ENCODE results near the gene HIVEP1. TPM values are rescaled to one million over a fixed set of nuclear protein-coding genes. Genes with fewer than 3 reads are reported as not detected.

The HIVEP1 gene
- total RNA-seq, 6 experiments from 2014 or later: 13.2 to 23.3 (median 17.8) TPM

GRCh38 chr6:12064538-12065071, 52.5 kb downstream of the HIVEP1 start:
- intact Hi-C loops (cut with DNase I): no loop called here
- Histone ChIP-seq H3K27ac (no peak overlapping the region), H3K4me1 (peaks cover 0 to 9% (median 1%) of the 10 kb centered on the region in 4 donors), H3K9me3 (no peaks in the 10 kb centered on the region), H3K36me3 (no peaks in the 10 kb centered on the region), H3K27me3 (no peaks in the 10 kb centered on the region), H3K4me3 (no peak overlapping the region)
- no peak for ATAC-seq
- TF ChIP-seq CTCF (IDR thresholded peaks at IDR 0.05): no peak
- no peak for TF ChIP-seq POLR2A (IDR thresholded peaks at IDR 0.05)
- 97% methylated on average over 3 of the region's 3 CpGs for WGBS (ENCODE audit: insufficient coverage, low coverage, low lambda C conversion rate, missing lambda C conversion rate)
- DNase-seq: no peak

- H3K36me3 ChIP-seq: no peaks in the 10 kb centered on the region
- H3K27me3 ChIP-seq: no peaks in the 10 kb centered on the region
- H3K4me1 ChIP-seq: peaks cover 0 to 9% (median 1%) of the 10 kb centered on the region in 4 donors
- ATAC-seq: peak in 1 of 4 donors; percentile 10
- TF ChIP-seq POLR2A (IDR thresholded peaks at IDR 0.05): no peak
- TF ChIP-seq CTCF (IDR thresholded peaks at IDR 0.05): no peak
- H3K4me3 ChIP-seq: no peak overlapping the region
- H3K9me3 ChIP-seq: no peaks in the 10 kb centered on the region
- WGBS (ENCODE audit: insufficient coverage, low coverage, low lambda C conversion rate, missing lambda C conversion rate): 69% methylated on average over 8 of the region's 8 CpGs
- intact Hi-C loops (cut with DNase I): no loop called here
- no peak for DNase-seq
- no peak overlapping the region for H3K27ac ChIP-seq
Measured at GRCh38 chr6:12065321-12066140, 53.4 kb downstream of the HIVEP1 start.

- no peaks in the 10 kb centered on the region for H3K36me3 ChIP-seq
- ATAC-seq: no peak
Measured at GRCh38 chr6:12066297-12066696, 54.2 kb downstream of the HIVEP1 start.

GRCh38 chr6:12068899-12069557, 56.9 kb downstream of the HIVEP1 start:
- DNase-seq (no peak), ATAC-seq (peak in 3 of 4 donors; percentile 32 to 74 (median 38))
- no peak overlapping the region for H3K27ac ChIP-seq
- intact Hi-C loops (cut with DNase I): no loop called here
- H3K27me3 ChIP-seq: no peaks in the 10 kb centered on the region
- 69% methylated on average over 6 of the region's 6 CpGs for WGBS (ENCODE audit: insufficient coverage, low coverage, low lambda C conversion rate, missing lambda C conversion rate)
- H3K36me3 ChIP-seq: no peaks in the 10 kb centered on the region
- no peaks in the 10 kb centered on the region for H3K9me3 ChIP-seq
- H3K4me1 ChIP-seq: peaks cover 0 to 9% (median 3%) of the 10 kb centered on the region in 4 donors
- no peak for TF ChIP-seq CTCF (IDR thresholded peaks at IDR 0.05)
- TF ChIP-seq POLR2A (IDR thresholded peaks at IDR 0.05): no peak
- no peak overlapping the region for H3K4me3 ChIP-seq

More at GRCh38 chr6:12066297-12066696, 54.2 kb downstream of the HIVEP1 start:
- Histone ChIP-seq H3K27me3 (no peaks in the 10 kb centered on the region), H3K9me3 (no peaks in the 10 kb centered on the region), H3K27ac (no peak overlapping the region), H3K4me1 (peaks cover 0 to 9% (median 2%) of the 10 kb centered on the region in 4 donors), H3K4me3 (no peak overlapping the region)
- intact Hi-C loops (cut with DNase I): no loop called here
- TF ChIP-seq POLR2A (IDR thresholded peaks at IDR 0.05) (no peak), CTCF (IDR thresholded peaks at IDR 0.05) (no peak)
- no peak for DNase-seq

Data from right lobe of liver (tissue), 6 donors.